Ovary (tissue), 9 donors: ENCODE data around the gene GRK3. TPM values are rescaled to one million over a fixed set of nuclear protein-coding genes. Genes with fewer than 3 reads are reported as not detected.

Experiments
- DNase-seq, 5 donors: peaks; one replicate each; pipeline ENCODE4 v3.0.0-alpha.2; 2019 to 2020
- H3K27ac ChIP-seq, 2 donors: fragments of 200-600 bp; one replicate each; pipeline versions ENCODE4 v1.5.1 to v1.8.0; 2019 to 2022
- H3K27me3 ChIP-seq: fragments of 200-600 bp; one replicate; pipeline ENCODE4 v1.8.0; 2022
- H3K36me3 ChIP-seq: fragments of 200-600 bp; sonication (generic); one replicate; pipeline ENCODE4 v1.5.1; 2019
- H3K4me1 ChIP-seq: one replicate; pipeline ENCODE4 v1.8.1; 2013; ENCODE audit warnings: mild to moderate bottlenecking, moderate library complexity; ENCODE audit not compliant: insufficient read depth
- H3K4me3 ChIP-seq: fragments of 200-600 bp; sonication (generic); one replicate; pipeline ENCODE4 v1.5.1; 2017
- H3K9me3 ChIP-seq, 2 donors: fragments of 200-600 bp in 1 of 2; sonication (generic) in 1 of 2; one replicate each; pipeline versions ENCODE4 v1.5.1 to v1.8.1; 2013 to 2019; ENCODE audit warnings: mild to moderate bottlenecking in 1 of 2, moderate library complexity in 1 of 2
- CTCF ChIP-seq, 3 donors: fragments of 450-650 bp in 2 of 3; fragments of 200-600 bp in 1 of 3; IDR thresholded peaks; one replicate each; pipeline versions ENCODE4 v1.5.1 to v1.8.0; 2016 to 2022; ENCODE audit warnings: antibody characterized with exemption in 3 of 3, mild to moderate bottlenecking in 1 of 3
- EP300 ChIP-seq: sonication (generic); formaldehyde crosslinking; IDR thresholded peaks from one replicate; pipeline ENCODE4 v1.6.1; 2017; ENCODE audit warnings: antibody characterized with exemption
- POLR2A ChIP-seq: fragments of 450-650 bp; IDR thresholded peaks from one replicate; pipeline ENCODE4 v1.6.1; 2017; ENCODE audit warnings: antibody characterized with exemption, mild to moderate bottlenecking, moderate library complexity
- WGBS, 3 donors: extraction: QIAGEN DNeasy Blood & Tissue Kit in 1 of 3; methylation state at CpG; one replicate each; pipeline versions ENCODE4 v1.1.5 to v1.1.7; 2013 to 2017; 5-methylcytosine and 5-hydroxymethylcytosine counted together
- intact Hi-C, 4 donors: fragments of 100-400 bp; cut with DNase I; formaldehyde crosslinking; loops; one replicate each; pipeline versions ENCODE4 v1.11.0 to v1.15.1; 2022 to 2023
- polyA plus RNA-seq, 2 donors: library from polyadenylated mRNA; stranded (reverse); fragments of 200-250 nt in 1 of 2; fragments of 350-450 nt in 1 of 2; fragmentation: Illumina TruSeq in 1 of 2; extraction: RNeasy Lipid Tissue Mini Kit (QIAGEN cat#74804) in 1 of 2; gene quantifications; one replicate each; pipeline ENCODE4 v1.2.3, GENCODE V29; 2013 to 2014
- total RNA-seq, 7 donors: library from RNA; depleted of rRNA in 2 of 7; stranded (reverse); fragments of >200 nt in 2 of 7; fragmentation: NEBNext Ultra II Directional in 3 of 7; extraction: Animal tissue kit (Norgen Biotek cat#: 25700) in 3 of 7; gene quantifications; one replicate each; pipeline versions ENCODE4 v1.1.0 to v1.2.4, GENCODE V29; 2016 to 2023
- donor health status: DM: no; HTN: no; CAD: no; lungs with moderate emphysema.
- donor health status: DM: no; HTN: no; CAD: no.
- donor health status: Bipolar disorder and iron deficiency.
- donor health status: DM: yes; HTN: yes; CAD: no.
- donor health status: DM: no; HTN: no; CAD: no.
- donor health status: DM: yes; HTN: yes; CAD: no.

GRK3 gene
- total and polyA plus RNA-seq, 9 donors: 1.0 to 14.8 (median 9.4) TPM

- no peak overlapping the region for H3K4me3 ChIP-seq
- no peak for DNase-seq
- 98 to 100% (median 100%) methylated on average over 2 of the region's 2 CpGs for WGBS, 3 donors
- no peaks in the 10 kb centered on the region for H3K9me3 ChIP-seq
- no peaks in the 10 kb centered on the region for H3K4me1 ChIP-seq
- no peaks in the 10 kb centered on the region for H3K36me3 ChIP-seq
- intact Hi-C loops: loop anchor here in 1 of 4 donors (10.0 kb wide), 1 partner anchor 135 kb away; no protein-coding TSS in a partner anchor
- TF ChIP-seq EP300: no peak
- TF ChIP-seq CTCF (IDR thresholded peaks at IDR 0.05): no peak
- TF ChIP-seq POLR2A: no peak
- H3K27ac ChIP-seq: no peak overlapping the region
- H3K27me3 ChIP-seq: no peaks in the 10 kb centered on the region
Observed at GRCh38 chr22:25689631-25690030, 125.2 kb downstream of the GRK3 start.

GRCh38 chr22:25690798-25691197, 126.3 kb downstream of the GRK3 start:
- no peak for TF ChIP-seq POLR2A
- no peak for TF ChIP-seq CTCF (IDR thresholded peaks at IDR 0.05)
- no peak for TF ChIP-seq EP300
- 75 to 81% (median 80%) methylated on average over 5 of the region's 5 CpGs for WGBS, 3 donors
- no peaks in the 10 kb centered on the region for H3K4me1 ChIP-seq
- no peak for DNase-seq
- H3K4me3 ChIP-seq: no peak overlapping the region
- no peaks in the 10 kb centered on the region for H3K9me3 ChIP-seq
- H3K27me3 ChIP-seq: no peaks in the 10 kb centered on the region
- no peak overlapping the region for H3K27ac ChIP-seq
- intact Hi-C loops: loop anchor here in 1 of 4 donors (10.0 kb wide), 1 partner anchor 136 kb away; no protein-coding TSS in a partner anchor
- no peaks in the 10 kb centered on the region for H3K36me3 ChIP-seq

GRCh38 chr22:25692397-25693267, 128.2 kb downstream of the GRK3 start:
- intact Hi-C loops: loop anchor here in 1 of 4 donors (10.0 kb wide), 1 partner anchor 138 kb away; no protein-coding TSS in a partner anchor
- no peak overlapping the region for H3K27ac ChIP-seq
- no peak overlapping the region for H3K4me3 ChIP-seq
- no peaks in the 10 kb centered on the region for H3K4me1 ChIP-seq
- 86 to 88% (median 87%) methylated on average over 15 of the region's 15 CpGs for WGBS, 3 donors
- no peaks in the 10 kb centered on the region for H3K27me3 ChIP-seq
- no peak for DNase-seq
- H3K36me3 ChIP-seq: no peaks in the 10 kb centered on the region
- no peak for TF ChIP-seq POLR2A
- TF ChIP-seq CTCF (IDR thresholded peaks at IDR 0.05): no peak
- no peak for TF ChIP-seq EP300
- no peaks in the 10 kb centered on the region for H3K9me3 ChIP-seq

GRCh38 chr22:25693268-25693565, 128.7 kb downstream of the GRK3 start:
- no peak overlapping the region for H3K27ac ChIP-seq
- TF ChIP-seq CTCF (IDR thresholded peaks at IDR 0.05): no peak
- no peak for TF ChIP-seq EP300
- no peak for TF ChIP-seq POLR2A
- no peaks in the 10 kb centered on the region for H3K27me3 ChIP-seq
- no peak for DNase-seq
- no peaks in the 10 kb centered on the region for H3K36me3 ChIP-seq
- no peaks in the 10 kb centered on the region for H3K9me3 ChIP-seq
- intact Hi-C loops: loop anchor here in 1 of 4 donors (10.0 kb wide), 1 partner anchor 138 kb away; no protein-coding TSS in a partner anchor
- 92 to 97% (median 97%) methylated on average over 4 of the region's 4 CpGs for WGBS, 3 donors
- H3K4me3 ChIP-seq: no peak overlapping the region
- no peaks in the 10 kb centered on the region for H3K4me1 ChIP-seq
